Measurements from ENCODE around the gene VPS4B. TPM values are rescaled to one million over a fixed set of nuclear protein-coding genes. Genes with fewer than 3 reads are reported as not detected.

VPS4B gene
- total and polyA plus RNA-seq, 2 donors (not counting 1 experiment from before 2014, with no cell fraction given), result 14.5 to 93.9 TPM

GRCh38 chr18:63346031-63346430 is 76.2 kb downstream of the VPS4B start:
- intact Hi-C loops (cut with micrococcal nuclease), result no loop called here
- Histone ChIP-seq H3K4me3 (ENCODE audit: control extremely low read depth in 1 of 5, extremely low read depth in 1 of 5, insufficient read depth in 1 of 5, low read depth in 2 of 5, low read length in 4 of 5) (no peak overlapping the region), H3K9me3 (ENCODE audit: control extremely low read depth in 1 of 3, control insufficient read depth in 2 of 3, insufficient read depth in 1 of 3, low read length in 2 of 3) (no peaks in the 10 kb centered on the region), H3K27ac (ENCODE audit: low read length in 2 of 2) (no peak overlapping the region), H3K36me3 (replicated peaks in 1 of 2; ENCODE audit: control extremely low read depth in 1 of 2, control insufficient read depth in 1 of 2, extremely low read depth in 1 of 2, insufficient read depth in 2 of 2, low read length in 1 of 2) (peaks cover 1 to 40% of the 10 kb centered on the region in 2 experiments), H3K4me1 (ENCODE audit: control insufficient read depth in 2 of 2, insufficient read depth in 2 of 2, low read length in 2 of 2) (peaks cover 5 to 7% of the 10 kb centered on the region in 2 donors), H3K27me3 (replicated peaks in 1 of 4; ENCODE audit: control extremely low read depth in 1 of 4, control insufficient read depth in 3 of 4, insufficient read depth in 4 of 4, low read length in 3 of 4) (no peaks in the 10 kb centered on the region), H2AFZ (ENCODE audit: insufficient read depth, low read depth, low read length, poor library complexity, severe bottlenecking) (no peak overlapping the region), H3K4me2 (replicated peaks; ENCODE audit: low read depth, low read length, poor library complexity, severe bottlenecking) (no peak overlapping the region), H4K20me1 (ENCODE audit: control insufficient read depth, insufficient read depth, low read length, poor library complexity, severe bottlenecking) (no peaks in the 10 kb centered on the region), H3K79me2 (ENCODE audit: control insufficient read depth, insufficient read depth, low read length) (no peaks in the 10 kb centered on the region), H3K9ac (ENCODE audit: low read length) (no peak overlapping the region)
- 97% methylated on average over 7 of the region's 7 CpGs for WGBS (ENCODE audit: insufficient coverage)
- POLR2A ChIA-PET, result no interaction called here
- no peaks in the 10 kb centered on the region for H3K27me3 Mint-ChIP-seq
- no peak for DNase-seq
- H3K9me3 Mint-ChIP-seq (ENCODE audit: insufficient read depth), result no peaks in the 10 kb centered on the region
- H3K4me1 Mint-ChIP-seq, result peaks cover 8% of the 10 kb centered on the region
- TF ChIP-seq CTCF (IDR thresholded peaks at IDR 0.05) (no peak), EZH2 (IDR thresholded peaks at IDR 0.05; ENCODE audit: borderline replicate concordance, insufficient read depth, low read depth, low read length, poor library complexity, severe bottlenecking) (no peak)
- CTCF ChIA-PET, result interaction anchor here (0.6 to 8.6 kb wide), 4 partner anchors 41 to 364 kb away, joined by 3 to 90 read pairs (median 4); no protein-coding TSS in a partner anchor
- no peak overlapping the region for H3K27ac Mint-ChIP-seq
- no peak for ATAC-seq (ENCODE audit: low read depth)
- H3K4me3 Mint-ChIP-seq, result no peak overlapping the region

GRCh38 chr18:63344918-63345317 is 77.4 kb downstream of the VPS4B start:
- Histone ChIP-seq H3K4me1 (ENCODE audit: control insufficient read depth in 2 of 2, insufficient read depth in 2 of 2, low read length in 2 of 2) (peaks cover 5 to 7% of the 10 kb centered on the region in 2 donors), H4K20me1 (ENCODE audit: control insufficient read depth, insufficient read depth, low read length, poor library complexity, severe bottlenecking) (no peaks in the 10 kb centered on the region), H3K27me3 (replicated peaks in 1 of 4; ENCODE audit: control extremely low read depth in 1 of 4, control insufficient read depth in 3 of 4, insufficient read depth in 4 of 4, low read length in 3 of 4) (no peaks in the 10 kb centered on the region), H3K79me2 (ENCODE audit: control insufficient read depth, insufficient read depth, low read length) (no peaks in the 10 kb centered on the region), H3K9me3 (ENCODE audit: control extremely low read depth in 1 of 3, control insufficient read depth in 2 of 3, insufficient read depth in 1 of 3, low read length in 2 of 3) (no peaks in the 10 kb centered on the region), H3K4me2 (replicated peaks; ENCODE audit: low read depth, low read length, poor library complexity, severe bottlenecking) (no peak overlapping the region), H3K9ac (ENCODE audit: low read length) (no peak overlapping the region), H3K27ac (ENCODE audit: low read length in 2 of 2) (no peak overlapping the region), H3K4me3 (ENCODE audit: control extremely low read depth in 1 of 5, extremely low read depth in 1 of 5, insufficient read depth in 1 of 5, low read depth in 2 of 5, low read length in 4 of 5) (no peak overlapping the region), H3K36me3 (replicated peaks in 1 of 2; ENCODE audit: control extremely low read depth in 1 of 2, control insufficient read depth in 1 of 2, extremely low read depth in 1 of 2, insufficient read depth in 2 of 2, low read length in 1 of 2) (peaks cover under 1 to 34% of the 10 kb centered on the region in 2 experiments), H2AFZ (ENCODE audit: insufficient read depth, low read depth, low read length, poor library complexity, severe bottlenecking) (no peak overlapping the region)
- H3K4me1 Mint-ChIP-seq, result peaks cover 8% of the 10 kb centered on the region
- TF ChIP-seq CTCF (IDR thresholded peaks at IDR 0.05) (no peak), EZH2 (IDR thresholded peaks at IDR 0.05; ENCODE audit: borderline replicate concordance, insufficient read depth, low read depth, low read length, poor library complexity, severe bottlenecking) (no peak)
- ChIA-PET POLR2A (no interaction called here), CTCF (interaction anchor here (8.6 kb wide), 1 partner anchor 95 kb away, joined by 90 read pairs; no protein-coding TSS in a partner anchor)
- ATAC-seq (ENCODE audit: low read depth), result no peak
- intact Hi-C loops (cut with micrococcal nuclease), result no loop called here
- DNase-seq, result no peak
- H3K27ac Mint-ChIP-seq, result no peak overlapping the region
- WGBS (ENCODE audit: insufficient coverage), result 94% methylated on average over 2 of the region's 2 CpGs
- H3K27me3 Mint-ChIP-seq, result no peaks in the 10 kb centered on the region
- H3K4me3 Mint-ChIP-seq, result no peak overlapping the region
- no peaks in the 10 kb centered on the region for H3K9me3 Mint-ChIP-seq (ENCODE audit: insufficient read depth)
